Superior temporal gyrus (tissue), 1 donor: ENCODE data around the gene RALGAPA1.
"Not testable (repeated sequence)": the region's sequence is repeated elsewhere in the genome, so short reads cannot be mapped to it uniquely, and the experiment has no call there.

Experiments used
- DNase-seq: peaks from one replicate; pipeline ENCODE4 v3.0.0-alpha.2; 2016; ENCODE audit errors: extremely low spot score

RALGAPA1 gene

GRCh38 chr14:35808638-35809563 lies at the start of gene RALGAPA1:
RALGAPA1 (minus strand) TSS chr14:35809295; CDS start chr14:35808835, 460 bp downstream.
- peak; percentile 90 for DNase-seq

DNA sequence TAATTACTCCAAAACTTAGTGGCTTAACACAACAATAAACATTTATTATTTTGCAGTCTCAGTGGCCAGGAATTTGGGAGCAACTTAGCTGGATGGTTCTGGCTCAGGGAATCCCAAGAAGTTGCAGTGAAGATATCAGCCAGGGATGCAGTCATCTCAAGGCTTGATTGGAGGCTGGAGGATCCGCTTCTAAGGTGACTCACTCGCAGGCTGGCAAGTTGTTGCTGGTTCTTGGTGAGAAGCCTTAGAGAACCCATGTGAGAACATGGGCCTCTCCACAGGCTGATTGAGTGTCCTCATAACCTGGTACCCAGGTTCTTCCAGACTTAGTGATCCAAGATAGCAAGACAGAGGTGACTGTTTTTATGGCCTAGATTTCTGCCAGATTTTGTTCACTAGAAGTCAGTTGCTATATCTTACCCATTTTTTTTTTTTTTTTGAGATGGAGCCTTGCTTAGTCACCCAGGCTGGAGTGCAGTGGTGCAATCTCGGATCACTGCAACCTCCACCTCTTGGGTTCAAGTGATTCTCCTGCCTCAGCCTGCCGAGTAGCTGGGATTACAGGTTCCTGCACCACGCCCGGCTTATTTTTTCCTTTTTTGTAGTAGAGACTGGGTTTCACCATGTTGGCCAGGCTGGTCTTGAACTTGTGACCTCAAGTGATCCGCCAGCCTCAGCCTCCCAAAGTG lies 49.6 kb upstream of the RALGAPA1 start:
- DNase-seq: no peak

DNA sequence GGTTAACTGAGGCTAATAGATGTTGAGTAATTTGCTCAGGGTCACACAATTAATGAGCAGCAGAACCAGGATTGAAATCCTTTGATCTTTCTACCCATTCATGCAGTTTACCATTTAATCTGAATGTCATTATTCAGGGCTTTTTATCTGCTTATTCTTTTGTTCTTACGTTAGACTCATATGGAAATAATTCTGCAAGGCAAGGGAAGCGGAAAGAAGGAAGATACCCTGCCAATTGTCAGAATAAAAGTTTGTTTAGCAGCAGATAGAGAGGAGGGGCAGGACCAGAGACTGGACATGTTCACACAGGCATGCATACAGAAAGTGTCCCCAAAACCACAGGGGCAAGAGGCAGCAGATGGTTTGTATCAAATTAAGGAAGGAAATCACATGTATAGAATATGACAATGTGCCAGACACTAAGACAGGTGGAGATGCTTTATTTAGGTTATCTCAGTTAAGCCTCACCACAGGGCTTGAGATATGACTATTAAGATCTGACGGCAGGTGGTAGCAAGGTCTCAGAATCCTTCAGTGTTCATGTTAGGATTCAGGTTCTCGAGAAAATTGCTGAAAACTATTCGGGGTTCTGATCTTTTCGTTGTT lies 46.9 kb upstream of the RALGAPA1 start:
- DNase-seq: peak; percentile 7

- DNase-seq: peak; percentile 4
These were observed 45.7 kb upstream of the RALGAPA1 start for GRCh38 chr14:35854696-35855270.

DNA sequence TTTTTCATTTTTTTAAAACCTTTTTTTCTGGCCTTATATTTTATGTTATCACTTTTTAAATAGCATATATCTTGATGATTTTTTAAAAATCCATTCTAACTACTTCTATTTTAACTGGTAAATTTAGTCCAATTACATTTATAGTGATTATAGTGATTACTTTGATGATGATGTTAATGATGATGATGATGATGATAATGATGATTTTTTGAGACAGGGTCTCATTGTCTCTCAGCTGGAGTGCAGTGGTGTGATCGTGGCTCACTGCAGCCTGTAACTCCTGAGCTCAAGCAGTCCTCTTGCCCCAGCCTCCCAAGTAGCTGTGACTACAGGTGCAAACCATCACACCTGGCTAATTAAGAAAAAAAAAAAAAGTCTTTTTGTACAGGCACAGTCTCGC lies 44.1 kb upstream of the RALGAPA1 start:
- no peak for DNase-seq

GRCh38 chr14:35851823-35852222 lies 42.7 kb upstream of the RALGAPA1 start:
- no peak for DNase-seq

DNA sequence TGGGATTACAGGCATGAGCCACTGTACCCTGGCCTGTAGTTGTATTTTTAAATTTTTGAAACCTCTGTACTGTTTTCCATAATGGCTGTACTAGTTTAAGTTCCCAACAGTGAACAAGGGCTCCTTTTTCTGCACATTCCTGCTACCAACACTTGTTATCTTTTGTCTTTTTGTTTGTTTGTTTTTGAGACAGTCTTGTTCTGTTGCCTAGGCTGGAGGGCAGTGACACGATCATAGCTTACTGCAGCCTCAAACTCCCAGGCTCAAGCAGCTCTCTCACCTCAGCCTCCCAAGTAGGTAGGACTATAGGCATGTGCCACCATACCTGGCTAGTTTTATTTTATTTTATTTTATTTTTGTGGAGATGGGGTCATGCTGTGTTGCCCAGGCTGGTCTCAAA lies 40.0 kb upstream of the RALGAPA1 start:
- DNase-seq: peak; percentile 3

- DNase-seq: no peak
These were observed 38.5 kb upstream of the RALGAPA1 start for GRCh38 chr14:35847636-35848035.

DNA sequence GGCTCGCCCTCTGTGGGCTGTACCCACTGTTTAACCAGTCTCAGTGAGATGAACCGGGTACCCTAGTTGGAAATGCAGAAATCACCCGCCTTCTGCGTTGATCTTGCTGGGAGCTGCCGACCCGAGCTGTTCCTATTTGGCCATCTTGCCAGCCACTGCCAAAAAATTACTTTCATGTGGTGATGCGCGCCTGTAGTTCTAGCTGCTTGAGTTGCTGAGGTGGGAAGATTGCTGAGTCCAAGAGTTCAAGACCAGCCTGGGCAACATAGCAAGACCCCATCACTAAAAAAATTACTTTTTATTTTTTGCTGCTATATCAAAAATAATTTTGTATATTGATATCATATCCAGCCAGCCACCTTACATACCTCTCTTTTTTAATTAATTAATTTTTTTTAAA lies 35.4 kb upstream of the RALGAPA1 start:
- DNase-seq: no peak

GRCh38 chr14:35842245-35842644 lies 33.1 kb upstream of the RALGAPA1 start:
- DNase-seq: not testable (repeated sequence)

DNA sequence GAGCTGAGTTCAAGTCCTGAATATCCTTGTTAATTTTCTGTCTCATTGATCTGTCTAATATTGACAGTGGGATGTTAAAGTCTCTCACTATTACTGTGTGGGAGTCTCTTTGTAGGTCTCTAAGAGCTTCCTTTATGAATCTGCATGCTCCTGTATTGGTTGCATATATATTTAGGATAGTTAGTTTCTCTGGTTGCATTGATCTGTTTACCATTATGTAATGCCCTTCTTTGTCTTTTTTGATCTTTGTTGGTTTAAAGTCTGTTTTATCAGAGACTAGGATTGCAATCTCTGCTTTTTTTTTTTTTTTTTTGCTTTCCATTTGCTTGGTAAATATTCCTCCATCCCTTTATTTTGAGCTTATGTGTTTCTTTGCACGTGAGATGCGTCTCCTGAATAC lies 32.6 kb upstream of the RALGAPA1 start:
- not testable (repeated sequence) for DNase-seq

GRCh38 chr14:35835208-35835982 lies 26.3 kb upstream of the RALGAPA1 start:
- no peak for DNase-seq

GRCh38 chr14:35829449-35829848 lies 20.4 kb upstream of the RALGAPA1 start:
- no peak for DNase-seq

DNA sequence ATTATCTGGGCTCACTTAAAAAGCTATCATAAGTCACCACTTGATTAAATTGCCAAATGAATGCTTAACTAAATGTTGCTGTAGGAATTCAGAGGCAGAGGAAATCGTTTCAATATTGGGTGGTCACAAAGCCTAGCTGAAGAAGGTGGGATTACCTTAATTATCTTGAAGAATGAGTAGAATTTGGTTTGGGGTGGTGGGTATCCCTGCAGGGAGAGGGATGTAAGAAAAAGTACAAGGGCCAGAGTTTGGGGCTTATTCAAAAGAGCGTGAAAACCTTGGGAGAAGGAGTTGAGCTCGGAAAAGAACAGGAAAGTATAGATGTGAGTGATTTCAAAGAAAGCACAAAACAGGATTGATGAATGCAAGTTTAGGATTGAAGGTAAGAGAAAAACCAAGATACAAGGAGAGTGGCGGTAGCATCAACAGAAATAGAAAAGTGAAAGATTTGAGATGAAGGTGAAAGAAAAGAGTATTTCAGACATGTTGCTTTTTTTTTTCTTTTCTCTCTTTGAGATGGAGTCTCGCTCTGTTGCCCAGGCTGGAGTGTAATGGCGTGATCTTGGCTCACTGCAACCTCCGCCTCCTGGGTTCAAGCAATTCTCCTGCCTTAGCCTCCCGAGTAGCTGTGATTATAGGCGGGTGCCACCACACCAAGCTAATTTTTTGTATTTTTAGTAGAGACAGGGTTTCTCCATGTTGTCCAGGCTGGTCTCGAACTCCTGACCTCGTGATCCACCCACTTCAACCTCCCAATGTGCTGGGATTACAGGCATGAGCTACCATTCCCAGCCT lies 18.8 kb upstream of the RALGAPA1 start:
- no peak for DNase-seq

DNA sequence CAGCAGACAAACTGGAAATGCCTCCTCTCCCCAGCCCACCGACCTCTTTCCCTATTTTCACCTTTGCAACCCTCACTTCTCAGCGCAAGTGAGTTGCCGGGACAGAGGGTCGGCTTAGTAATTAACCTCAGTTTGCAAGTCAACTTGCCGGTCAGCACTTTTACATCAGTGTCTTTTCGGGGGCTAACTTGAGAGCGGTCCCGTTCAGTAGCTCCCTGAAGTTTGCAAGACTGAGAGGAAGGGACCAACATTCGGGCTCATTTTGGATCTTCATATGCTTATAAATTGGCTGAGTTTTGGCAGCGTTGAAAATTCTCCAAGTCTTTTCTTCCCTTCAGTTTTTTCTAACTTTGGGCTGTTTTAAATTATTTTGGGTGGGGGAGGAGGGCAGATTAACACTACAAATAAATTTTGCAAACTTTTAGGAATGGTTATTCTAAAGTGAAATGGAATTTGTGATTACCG lies 17.9 kb upstream of the RALGAPA1 start:
- DNase-seq: no peak

- DNase-seq: peak; percentile 99
These were observed 17.3 kb upstream of the RALGAPA1 start, which contains the start of gene BRMS1L for GRCh38 chr14:35826218-35826951. BRMS1L (plus strand) TSS chr14:35826338; CDS start chr14:35826517, 179 bp downstream.

DNA sequence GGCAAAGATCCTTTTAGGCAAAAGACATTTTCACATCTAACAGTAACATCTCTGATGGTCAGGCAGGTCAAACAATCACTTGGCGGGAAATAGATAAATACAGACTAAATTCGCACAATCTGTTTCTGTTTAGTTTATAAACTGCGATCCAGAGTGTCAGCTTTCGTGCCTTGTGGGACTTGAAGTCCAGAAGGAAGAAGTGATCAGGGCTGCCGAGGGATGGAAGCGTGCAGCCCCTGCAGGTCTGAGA lies 16.8 kb upstream of the RALGAPA1 start:
- DNase-seq: no peak

GRCh38 chr14:35824446-35825165 lies 15.5 kb upstream of the RALGAPA1 start:
- DNase-seq: not testable (repeated sequence)

DNA sequence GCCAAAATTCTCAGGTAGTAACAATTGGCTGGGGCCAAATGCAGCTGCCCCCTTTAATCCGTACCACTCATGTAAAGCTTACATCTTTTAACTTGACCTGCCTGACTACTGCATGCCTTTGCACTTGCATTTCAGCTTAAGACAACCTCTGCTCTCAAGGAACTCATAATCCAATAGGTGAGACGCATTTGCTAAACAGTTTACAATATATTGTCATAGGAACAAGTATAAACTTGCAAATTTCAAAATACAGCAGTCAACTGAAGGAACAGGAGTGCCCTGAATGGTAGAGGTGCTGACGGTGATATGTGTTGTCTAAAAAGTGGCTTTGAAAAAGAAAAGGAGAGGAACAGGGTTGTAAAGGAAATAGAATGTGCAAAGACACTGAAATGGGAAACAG lies 13.4 kb upstream of the RALGAPA1 start:
- no peak for DNase-seq
